Caki2 (cell line): ENCODE results near the gene DENND1A. TPM values are rescaled to one million over a fixed set of nuclear protein-coding genes. Genes with fewer than 3 reads are reported as not detected.

Source experiments
- DNase-seq: peaks from one replicate; pipeline ENCODE4 v3.0.0-alpha.2; 2015; ENCODE audit warnings: low read depth
- in situ Hi-C: cut with HindIII; loops from 2 replicates; pipeline ENCODE4 v1.10.0; 2016; ENCODE audit warnings: low sequenced_read_pairs, low pct_unique_long_range_greater_than_20kb, mixed read lengths
- total RNA-seq: library from RNA; depleted of rRNA; stranded (reverse); fragments of >200 nt; shearing (Covaris generic); gene quantifications from 2 replicates; pipeline ENCODE4 v1.2.3, GENCODE V29; 2014; ENCODE audit warnings: low replicate concordance

Gene DENND1A
- total RNA-seq, 1 experiment from 2014 or later, result 14.0 TPM

GRCh38 chr9:123487944-123488548 is 441.9 kb downstream of the DENND1A start:
- DNase-seq, result no peak
- in situ Hi-C loops, result no loop called here

GRCh38 chr9:123486431-123486830 is 443.5 kb downstream of the DENND1A start:
- no peak for DNase-seq
- in situ Hi-C loops, result no loop called here

DNA sequence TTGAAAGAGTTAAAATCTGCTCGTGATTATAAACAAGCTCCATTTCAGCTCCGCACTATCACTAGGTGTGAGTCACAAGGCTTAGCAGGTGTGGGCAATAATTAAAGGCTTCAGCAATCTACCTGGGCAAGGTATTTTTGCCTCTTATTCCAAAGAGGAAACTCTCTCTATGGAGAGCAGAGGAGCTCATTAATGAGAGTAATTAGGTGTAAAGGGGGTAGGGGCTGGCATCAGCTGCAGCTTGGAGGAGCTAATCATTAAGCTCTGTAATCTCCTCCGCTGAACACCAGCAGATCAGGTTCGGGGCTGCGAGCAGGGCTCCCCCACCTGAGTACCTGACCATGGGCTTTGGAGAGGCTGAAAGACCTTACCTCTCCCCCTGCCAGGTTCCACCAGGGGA is 444.7 kb downstream of the DENND1A start:
- no peak for DNase-seq
- in situ Hi-C loops, result no loop called here

- in situ Hi-C loops, result no loop called here
- DNase-seq, result no peak
Measured at GRCh38 chr9:123484130-123484529, 445.8 kb downstream of the DENND1A start.

DNA sequence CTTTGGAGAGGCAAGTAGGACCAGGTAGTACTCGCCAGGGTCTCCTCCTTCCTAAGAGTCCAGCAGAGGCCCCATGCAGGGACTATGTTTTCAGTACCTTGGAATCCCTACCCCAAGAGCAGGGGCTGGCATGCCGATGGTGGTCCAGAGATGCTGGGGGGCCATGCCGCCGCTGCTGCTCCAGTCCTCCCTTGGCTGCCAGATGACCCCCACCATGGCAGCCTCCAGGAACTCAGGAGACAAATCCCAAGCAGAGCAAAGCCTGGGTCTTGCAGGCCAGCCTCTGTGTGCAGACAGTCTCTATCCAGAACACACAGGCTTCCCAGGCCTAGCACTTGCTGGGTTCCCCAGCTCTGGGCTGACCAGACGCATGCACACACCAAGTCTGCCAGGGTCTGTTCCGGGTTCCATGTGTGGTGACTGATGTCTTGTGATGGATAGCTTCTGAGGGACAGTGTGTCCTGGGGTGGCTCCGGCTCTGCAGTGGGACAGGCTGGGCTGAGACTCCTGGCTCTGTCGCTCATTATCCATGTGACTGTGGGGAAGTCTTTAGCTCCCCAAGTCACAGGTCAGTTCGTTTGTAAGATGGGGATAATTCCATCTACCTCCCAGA is 446.6 kb downstream of the DENND1A start:
- in situ Hi-C loops, result no loop called here
- no peak for DNase-seq

DNA sequence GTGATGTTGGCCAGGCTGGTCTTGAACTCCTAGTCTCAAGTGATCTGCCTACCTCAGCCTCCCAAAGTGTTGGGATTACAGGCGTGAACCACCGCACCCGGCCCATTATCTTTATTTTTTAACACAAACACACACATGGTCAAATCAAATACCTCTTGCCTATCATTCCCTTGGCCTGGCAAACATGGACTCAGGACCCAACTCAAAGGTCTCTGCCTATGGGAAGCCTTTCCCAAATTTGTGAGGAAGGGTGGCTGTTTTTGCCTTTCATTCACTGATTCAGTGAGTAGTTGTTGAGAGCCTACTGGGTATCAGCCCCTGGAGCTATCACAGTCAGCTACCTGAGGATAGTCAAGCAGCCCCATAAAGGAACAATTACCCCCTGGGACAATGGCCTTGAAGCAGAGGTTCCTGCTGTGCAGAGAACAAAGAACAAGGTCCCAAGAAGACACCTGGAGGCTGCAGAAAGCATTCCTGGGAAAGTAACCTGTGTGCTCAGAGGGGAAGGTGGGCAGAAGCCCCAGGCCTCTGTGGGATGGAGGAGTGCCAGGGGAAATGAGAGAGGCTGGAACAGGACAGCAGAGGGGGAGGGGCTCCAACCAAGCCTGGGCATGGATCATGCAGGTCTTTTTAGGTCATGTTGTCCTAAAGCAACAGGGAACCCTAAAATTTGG is 447.5 kb downstream of the DENND1A start:
- no peak for DNase-seq
- in situ Hi-C loops, result no loop called here

- DNase-seq, result no peak
- in situ Hi-C loops, result no loop called here
Measured at GRCh38 chr9:123481209-123481865, 448.6 kb downstream of the DENND1A start.

GRCh38 chr9:123480791-123481190 is 449.1 kb downstream of the DENND1A start:
- DNase-seq, result no peak
- in situ Hi-C loops, result no loop called here

- in situ Hi-C loops, result no loop called here
Measured at GRCh38 chr9:123480096-123480495, 449.8 kb downstream of the DENND1A start.

DNA sequence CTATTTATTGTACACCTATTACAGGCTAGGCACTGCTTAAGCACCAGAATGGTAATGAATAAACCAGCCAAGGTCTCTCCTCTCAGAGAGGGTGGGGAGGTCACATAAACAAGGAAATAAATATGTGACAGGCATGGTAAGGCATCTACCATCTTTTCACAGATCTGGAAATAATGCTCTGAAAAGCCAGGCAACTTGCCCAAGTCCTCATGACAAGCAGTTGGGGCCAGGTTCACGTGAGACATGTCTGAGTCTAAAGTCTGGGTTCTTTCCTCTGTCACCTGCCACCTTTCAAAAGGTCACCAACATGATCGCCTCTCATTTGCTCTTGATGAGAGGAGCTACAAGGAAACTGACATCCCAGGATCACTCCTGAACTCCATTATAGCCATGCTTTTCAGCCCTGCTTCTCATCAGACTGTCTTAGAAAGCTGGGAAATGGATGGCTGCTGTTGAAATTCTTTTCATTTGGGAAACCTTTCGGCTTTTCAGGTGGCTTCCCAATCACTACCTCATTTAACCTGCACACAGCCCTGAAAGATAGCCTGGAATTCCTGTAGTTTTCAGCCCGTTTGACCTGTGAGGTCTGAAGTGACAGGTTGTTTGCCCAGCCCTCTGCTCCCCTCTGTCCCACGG is 450.8 kb downstream of the DENND1A start:
- DNase-seq, result no peak
- in situ Hi-C loops, result no loop called here

More at GRCh38 chr9:123480096-123480495, 449.8 kb downstream of the DENND1A start:
- DNase-seq, result no peak

DNA sequence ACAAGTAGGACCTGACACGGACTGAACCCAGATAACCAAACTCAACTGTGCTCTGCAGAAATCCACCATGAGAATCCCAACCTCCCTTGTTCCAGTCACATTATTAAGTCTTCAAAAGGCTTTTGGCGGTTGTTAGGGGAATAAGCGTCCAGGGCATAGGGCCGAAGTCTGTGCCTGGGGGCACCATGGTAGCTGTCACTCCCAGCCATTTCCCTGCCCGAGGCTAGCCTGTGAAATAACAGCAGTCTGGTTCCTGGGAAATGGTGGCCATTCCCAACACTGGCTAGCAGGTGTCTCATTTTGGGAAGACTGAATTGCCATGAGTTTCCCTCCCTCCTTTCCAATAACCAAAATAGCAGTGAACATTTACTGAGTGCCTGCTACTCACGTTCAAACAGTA is 451.8 kb downstream of the DENND1A start:
- DNase-seq, result no peak
- in situ Hi-C loops, result no loop called here

DNA sequence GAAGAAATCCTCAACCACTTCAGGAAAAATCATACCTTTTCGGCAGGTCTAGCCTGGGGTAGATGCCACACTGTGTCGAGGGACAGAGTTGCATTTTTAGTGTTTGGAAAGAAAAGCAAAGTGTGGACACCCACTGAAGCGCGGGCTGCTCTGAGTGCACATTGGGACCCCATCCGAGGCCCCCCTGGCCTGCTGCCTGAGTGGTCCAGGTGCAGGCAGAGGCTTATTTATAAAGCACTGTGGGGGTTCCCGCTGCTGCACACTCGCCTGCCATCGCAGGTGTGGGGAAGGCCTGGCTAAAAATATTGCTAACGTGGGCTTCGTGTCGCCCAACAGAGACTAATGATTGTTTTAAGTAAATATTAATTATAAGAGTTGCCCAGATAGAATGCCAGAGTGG is 454.5 kb downstream of the DENND1A start:
- in situ Hi-C loops, result no loop called here
- DNase-seq, result no peak

DNA sequence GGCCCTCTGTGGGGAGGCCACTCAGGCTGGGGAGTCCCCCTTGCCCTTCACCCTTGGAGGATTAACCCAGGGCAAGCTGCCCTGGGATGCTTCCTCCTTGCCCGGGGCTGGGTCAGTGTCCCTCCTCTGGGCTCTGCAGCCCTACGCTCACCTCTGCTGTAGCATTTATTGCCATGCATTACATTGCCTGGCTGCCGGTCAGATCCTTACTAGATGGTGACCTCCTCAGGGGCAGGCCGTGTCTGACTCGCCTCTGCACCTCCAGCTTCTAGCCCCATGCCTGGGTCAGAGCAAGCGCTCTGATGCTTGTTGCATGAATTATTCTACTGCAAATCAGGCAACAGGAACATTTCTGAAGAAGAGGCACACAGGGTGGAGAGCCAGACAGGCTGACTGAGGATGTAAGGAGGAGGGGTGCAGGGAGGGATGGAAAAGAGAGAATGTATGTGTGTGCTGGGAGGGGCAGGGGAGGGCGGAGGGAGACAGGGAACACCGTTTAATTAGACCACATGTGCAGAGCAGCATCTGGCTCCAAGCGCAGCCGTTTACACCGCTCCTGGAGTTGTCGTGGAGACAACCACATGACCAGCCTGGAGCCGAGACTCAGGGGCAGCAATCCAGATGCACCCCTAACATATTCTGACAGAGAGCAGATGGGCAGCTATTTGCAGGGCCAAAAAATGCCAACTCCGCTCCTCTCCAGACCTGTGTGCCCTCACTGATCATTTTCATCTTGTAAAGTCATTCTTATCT is 456.9 kb downstream of the DENND1A start:
- no peak for DNase-seq
- in situ Hi-C loops, result no loop called here

- in situ Hi-C loops, result no loop called here
- no peak for DNase-seq
Measured at GRCh38 chr9:123471843-123472570, 457.9 kb downstream of the DENND1A start.

GRCh38 chr9:123470991-123471770 is 458.7 kb downstream of the DENND1A start:
- in situ Hi-C loops, result no loop called here

GRCh38 chr9:123470121-123470782 is 459.7 kb downstream of the DENND1A start:
- DNase-seq, result no peak
- in situ Hi-C loops, result no loop called here

More at GRCh38 chr9:123470991-123471770, 458.7 kb downstream of the DENND1A start:
- no peak for DNase-seq
